Astrocyte (in vitro differentiated cells and primary cell): ENCODE results near the gene HSD17B3.

Experiments used
- CTCF ChIP-seq: IDR thresholded peaks from 2 replicates; pipeline ENCODE4 v1.5.1; 2011; ENCODE audit warnings: low read depth, mild to moderate bottlenecking, inconsistent platforms, low read length, moderate library complexity; ENCODE audit not compliant: insufficient read depth
- EZH2 ChIP-seq: IDR thresholded peaks from 2 replicates; pipeline ENCODE4 v1.6.1; 2012; ENCODE audit warnings: mild to moderate bottlenecking, low read length, inconsistent platforms; ENCODE audit not compliant: insufficient read depth

- no peak for TF ChIP-seq CTCF
- TF ChIP-seq EZH2, result no peak
Measured at GRCh38 chr9:96216583-96216982, 85.4 kb downstream of the HSD17B3 start.
